ENCODE results near the gene APBB2. TPM values are rescaled to one million over a fixed set of nuclear protein-coding genes. Genes with fewer than 3 reads are reported as not detected.

Gene APBB2
- total and polyA plus RNA-seq, 2 of the 4 experiments (the other 2 are of a cell fraction), result 47.9 to 75.5 TPM

GRCh38 chr4:40848940-40849339, 365.4 kb downstream of the APBB2 start:
- H4K91ac ChIP-seq (ENCODE audit: insufficient read depth, low read depth, low read length), result no peak overlapping the region
- no peaks in the 10 kb centered on the region for H3K4me1 ChIP-seq (ENCODE audit: control insufficient read depth, insufficient read depth, low read length)
- H2BK5ac ChIP-seq (ENCODE audit: low read depth, low read length, poor library complexity, severe bottlenecking), result no peak overlapping the region
- no peaks in the 10 kb centered on the region for H3K9me3 ChIP-seq (ENCODE audit: control insufficient read depth, insufficient read depth, low read length)
- in situ Hi-C loops (cut with MboI; ENCODE audit: low sequenced_read_pairs), result no loop called here
- no peak overlapping the region for H3K14ac ChIP-seq (replicated peaks; ENCODE audit: low read depth, low read length)
- H3K18ac ChIP-seq (ENCODE audit: low read depth, low read length), result no peak overlapping the region
- H3K23ac ChIP-seq (ENCODE audit: low read depth, low read length), result no peak overlapping the region
- no peak overlapping the region for H2BK15ac ChIP-seq (ENCODE audit: low read depth, low read length)
- H2AK9ac ChIP-seq (replicated peaks; ENCODE audit: low read depth, low read length, poor library complexity), result no peak overlapping the region
- dilution Hi-C loops (cut with HindIII; ENCODE audit: low sequenced_read_pairs, unreplicated experiment), result no loop called here
- H3K4me2 ChIP-seq (ENCODE audit: low read depth, low read length), result no peak overlapping the region
- POLR2A ChIA-PET (ENCODE audit: unreplicated experiment), result no interaction called here
- no peaks in the 10 kb centered on the region for H3K9me1 ChIP-seq (ENCODE audit: insufficient read depth, low read length)
- H3K56ac ChIP-seq (ENCODE audit: extremely low read depth, insufficient read depth, low read length), result no peak overlapping the region
- H2BK120ac ChIP-seq (ENCODE audit: low read depth, low read length), result no peak overlapping the region
- no peak overlapping the region for H3K9ac ChIP-seq (ENCODE audit: low read depth, low read length)
- TF ChIP-seq ELK1 (IDR thresholded peaks at IDR 0.05; ENCODE audit: borderline replicate concordance, low read depth, low read length) (no peak), RFX5 (IDR thresholded peaks at IDR 0.05; ENCODE audit: low read depth, low read length) (no peak), USF2 (IDR thresholded peaks at IDR 0.05; ENCODE audit: low read depth, low read length) (no peak), FOS (IDR thresholded peaks at IDR 0.05; ENCODE audit: low read depth, low read length) (no peak), MAFK (IDR thresholded peaks at IDR 0.05; ENCODE audit: low read depth, low read length) (no peak), MAZ (IDR thresholded peaks at IDR 0.05; ENCODE audit: borderline replicate concordance, low read depth, low read length) (no peak), NFE2L2 (IDR thresholded peaks at IDR 0.05; ENCODE audit: low read depth, low read length) (no peak), BHLHE40 (IDR thresholded peaks at IDR 0.05; ENCODE audit: low read depth, low read length) (no peak), RCOR1 (IDR thresholded peaks at IDR 0.05; ENCODE audit: insufficient replicate concordance, low read length) (no peak), CEBPB (IDR thresholded peaks at IDR 0.05; ENCODE audit: low read depth, low read length) (no peak), SMC3 (IDR thresholded peaks at IDR 0.05; ENCODE audit: low read depth, low read length) (no peak), CTCF (conservative IDR thresholded peaks at IDR 0.05; ENCODE audit: low read depth, low read length) (no peak), POLR2A (IDR thresholded peaks at IDR 0.05; ENCODE audit: low read depth, low read length) (no peak), RAD21 (IDR thresholded peaks at IDR 0.05; ENCODE audit: low read length) (no peak), MXI1 (IDR thresholded peaks at IDR 0.05; ENCODE audit: borderline replicate concordance, low read depth, low read length) (no peak), CHD1 (IDR thresholded peaks at IDR 0.05; ENCODE audit: low read depth, low read length) (no peak)
- no peaks in the 10 kb centered on the region for H3K27me3 ChIP-seq (ENCODE audit: control insufficient read depth, insufficient read depth, low read length)
- ATAC-seq (ENCODE audit: low read depth), result no peak
- no peak overlapping the region for H2AFZ ChIP-seq (replicated peaks; ENCODE audit: low read length, poor library complexity)
- DNase-seq, result peak; percentile 37
- H2AK5ac ChIP-seq (ENCODE audit: low read depth, low read length), result no peak overlapping the region
- H3K79me1 ChIP-seq (ENCODE audit: low read depth in 1 of 2, low read length in 2 of 2), result peaks cover 0 to 3% of the 10 kb centered on the region in 2 experiments; a peak in 1 of 4 replicates
- intact Hi-C loops (cut with micrococcal nuclease), result no loop called here
- no peak overlapping the region for H4K5ac ChIP-seq (ENCODE audit: low read depth, low read length)
- H3K36me3 ChIP-seq (ENCODE audit: control insufficient read depth, insufficient read depth, low read length), result no peaks in the 10 kb centered on the region
- BruUV-seq (replicated peaks), result no TSS peak
- no peaks in the 10 kb centered on the region for H4K20me1 ChIP-seq (ENCODE audit: insufficient read depth, low read length)
- CTCF ChIA-PET, result interaction anchor here (0.6 to 1.8 kb wide), 2 partner anchors 49 to 73 kb away, joined by 3 to 4 read pairs; no protein-coding TSS in a partner anchor
- no CpG with 5 or more reads among the region's 3 CpGs for WGBS, 2 experiments (ENCODE audit: extremely low coverage in 2 of 2, insufficient read length in 1 of 2)
- H2BK20ac ChIP-seq (ENCODE audit: low read depth, low read length), result no peak overlapping the region
- H3K4me3 ChIP-seq (ENCODE audit: insufficient read depth, low read depth, low read length), result no peak overlapping the region
- H4K8ac ChIP-seq (ENCODE audit: low read depth in 2 of 2, low read length in 2 of 2), result no peak overlapping the region
- H3K4ac ChIP-seq (ENCODE audit: low read depth, low read length), result no peak overlapping the region
- no peak overlapping the region for H3K27ac ChIP-seq (ENCODE audit: insufficient read depth, low read length)

Measured in IMR-90 (cell line).